NCI-H2029 (cell line): Measurements from ENCODE around the gene TUBAL3.
"Not testable (repeated sequence)": the region's sequence is repeated elsewhere in the genome, so short reads cannot be mapped to it uniquely, and the experiment has no call there.

Source experiments
- DNase-seq: peaks from one replicate; lab custom pipeline; 2025; lab: John Stamatoyannopoulos, UW

Gene TUBAL3

GRCh38 chr10:5379202-5379601 is 25.4 kb downstream of the TUBAL3 start:
- not testable (repeated sequence) for DNase-seq

- no peak for DNase-seq
Observed at GRCh38 chr10:5376450-5376849, 28.2 kb downstream of the TUBAL3 start.

- no peak for DNase-seq
Observed at GRCh38 chr10:5373891-5374611, 30.6 kb downstream of the TUBAL3 start.

- no peak for DNase-seq
Observed at GRCh38 chr10:5373307-5373706, 31.3 kb downstream of the TUBAL3 start.

GRCh38 chr10:5370493-5371352 is 33.9 kb downstream of the TUBAL3 start:
- DNase-seq: no peak

- DNase-seq: no peak
Observed at GRCh38 chr10:5369362-5370158, 35.1 kb downstream of the TUBAL3 start.

GRCh38 chr10:5365928-5366327 is 38.7 kb downstream of the TUBAL3 start:
- DNase-seq: no peak

- DNase-seq: no peak
Observed at GRCh38 chr10:5364890-5365338, 39.7 kb downstream of the TUBAL3 start, which contains the start of gene UCN3. Gene UCN3, plus strand, starts transcription at chr10:5364966. Its CDS starts 8,755 bp downstream, at chr10:5373721.

GRCh38 chr10:5364374-5364773 is 40.3 kb downstream of the TUBAL3 start:
- no peak for DNase-seq

GRCh38 chr10:5362873-5363272 is 41.8 kb downstream of the TUBAL3 start:
- DNase-seq: no peak

GRCh38 chr10:5361966-5362365 is 42.7 kb downstream of the TUBAL3 start:
- no peak for DNase-seq

GRCh38 chr10:5360318-5360915 is 44.2 kb downstream of the TUBAL3 start:
- DNase-seq: no peak

- DNase-seq: no peak
Observed at GRCh38 chr10:5356302-5356763, 48.3 kb downstream of the TUBAL3 start.

GRCh38 chr10:5355594-5356301 is 48.9 kb downstream of the TUBAL3 start:
- no peak for DNase-seq

- DNase-seq: no peak
Observed at GRCh38 chr10:5354068-5354467, 50.6 kb downstream of the TUBAL3 start.

GRCh38 chr10:5349362-5349761 is 55.3 kb downstream of the TUBAL3 start:
- no peak for DNase-seq

- DNase-seq: no peak
Observed at GRCh38 chr10:5346881-5347280, 57.7 kb downstream of the TUBAL3 start.

- DNase-seq: no peak
Observed at GRCh38 chr10:5344746-5345145, 59.9 kb downstream of the TUBAL3 start.

- DNase-seq: no peak
Observed at GRCh38 chr10:5343979-5344378, 60.6 kb downstream of the TUBAL3 start.

GRCh38 chr10:5343561-5343960 is 61.1 kb downstream of the TUBAL3 start:
- no peak for DNase-seq
